ENCODE results near the gene NUBP1. TPM values are rescaled to one million over a fixed set of nuclear protein-coding genes. Genes with fewer than 3 reads are reported as not detected.

Gene NUBP1
- total RNA-seq: 12.5 and 13.6 TPM in 2 replicates

DNA sequence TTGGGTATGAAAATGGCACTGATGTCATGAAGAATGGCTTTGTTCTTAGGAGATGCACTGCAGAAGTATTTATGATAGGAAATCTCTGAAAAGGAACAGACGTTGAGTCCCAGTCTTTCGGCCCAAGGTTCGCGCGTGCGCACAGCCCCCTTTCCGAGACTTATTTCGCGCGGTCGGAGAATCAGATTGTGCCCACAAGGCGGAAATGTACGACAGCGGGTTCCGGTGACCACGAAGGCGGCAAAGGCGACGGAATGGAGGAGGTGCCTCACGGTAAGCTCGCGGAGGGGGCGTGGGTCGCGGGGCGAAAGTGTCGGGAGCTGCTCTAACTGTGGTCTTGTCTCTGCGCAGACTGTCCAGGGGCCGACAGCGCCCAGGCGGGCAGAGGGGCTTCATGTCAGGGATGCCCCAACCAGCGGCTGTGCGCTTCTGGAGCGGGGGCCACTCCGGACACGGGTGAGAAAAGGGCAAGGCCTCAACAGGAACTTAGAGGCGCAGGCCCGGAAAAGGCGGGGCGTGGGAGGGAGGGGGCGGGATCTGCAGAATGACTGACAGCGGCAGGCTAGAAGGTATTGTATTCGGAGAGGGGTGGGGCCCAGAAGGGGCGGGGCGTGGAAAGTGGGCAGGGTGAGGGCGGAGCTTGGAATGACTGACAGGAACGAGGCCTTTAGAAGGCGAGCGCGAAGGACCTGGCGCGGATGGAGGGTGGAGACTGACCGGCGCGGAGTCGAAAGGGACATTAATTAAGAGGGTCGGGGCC lies at the start of gene NUBP1:
Gene NUBP1, plus strand, starts transcription at position 233 of the 760 bp plus-strand sequence. Its CDS starts 22 bp downstream, at position 255.

DNA sequence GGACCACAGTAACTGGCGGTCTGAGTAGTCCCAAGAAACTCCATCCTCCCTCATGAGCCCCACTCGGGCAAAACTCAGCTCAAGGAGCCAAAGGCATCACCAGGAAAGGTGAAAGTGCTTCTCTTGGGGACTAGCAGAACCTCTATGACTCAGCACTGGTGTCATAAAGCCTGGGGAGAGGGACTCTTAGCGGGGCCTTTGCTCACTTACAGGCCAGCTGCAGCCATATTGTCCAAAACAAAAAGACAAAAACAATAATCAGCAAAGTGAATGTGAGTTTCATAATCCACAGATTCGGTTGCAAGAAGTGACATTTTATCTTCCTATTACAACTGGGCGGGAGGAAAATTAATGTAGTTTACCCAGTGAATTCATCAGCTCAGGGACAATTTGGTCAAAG lies 48.8 kb upstream of the NUBP1 start, which contains the start of gene TEKT5:
Gene TEKT5, minus strand, starts transcription at position 101 of the 400 bp plus-strand sequence. Its CDS starts 57 bp downstream, at position 44.

DNA sequence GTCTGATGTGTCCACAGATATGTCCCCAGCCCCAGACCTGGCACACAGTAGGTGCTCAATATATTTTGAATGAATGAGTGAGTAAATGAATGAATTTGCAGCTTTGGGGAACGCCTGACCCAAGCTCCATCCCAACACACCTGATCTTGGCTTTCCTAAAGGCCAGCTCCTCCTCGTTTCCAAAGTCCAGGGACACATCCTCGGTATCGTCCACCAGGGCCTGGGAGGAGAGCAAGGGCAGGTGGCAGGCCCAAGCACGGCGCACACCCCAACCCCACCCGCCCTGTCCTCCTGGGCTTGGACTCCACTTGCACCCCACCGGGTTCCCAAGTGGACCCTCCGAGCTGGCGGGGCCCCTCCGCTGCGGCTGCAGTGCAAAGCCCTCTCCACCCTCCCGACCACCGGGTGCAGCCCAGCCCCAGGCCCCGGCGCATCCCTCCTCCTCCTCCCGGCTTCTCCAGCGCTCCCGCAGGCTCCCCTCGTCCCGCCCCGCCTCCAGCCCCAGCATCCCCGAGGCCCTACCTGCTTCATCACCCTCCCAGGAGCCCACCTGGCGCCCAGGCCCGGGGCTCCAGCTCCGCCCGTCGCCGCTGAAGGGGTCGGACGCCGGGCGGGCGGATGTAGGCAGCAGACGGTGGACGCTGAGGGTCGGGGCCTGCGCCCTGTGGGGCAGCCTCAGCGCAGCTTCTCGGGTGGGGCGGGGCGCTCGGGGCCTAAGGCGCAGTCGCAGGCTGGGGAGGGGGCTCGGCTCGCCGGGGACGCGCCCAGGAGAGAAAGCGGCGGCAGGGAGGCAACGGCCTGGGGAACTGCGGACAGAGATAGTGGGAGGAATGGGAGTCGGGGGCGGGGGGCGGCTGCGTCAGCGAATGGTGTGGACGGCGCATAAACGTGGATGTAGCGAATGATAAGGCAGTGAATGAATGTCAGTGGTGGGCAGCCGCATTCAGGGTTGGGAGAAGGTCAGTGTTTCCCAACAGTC lies 74.6 kb downstream of the NUBP1 start, which contains the start of gene TVP23A:
Gene TVP23A, minus strand, starts transcription at position 832 of the 979 bp plus-strand sequence. Its CDS starts 301 bp downstream, at position 531.

Other genes with a start within 250 kb of the NUBP1 start
- gene EMP2, start 163.2 kb upstream of the NUBP1 start, total RNA-seq: 13.0 and 32.8 TPM in 2 replicates
- 0.07 and 0.13 TPM in 2 replicates for gene TEKT5, start 48.9 kb upstream of the NUBP1 start, total RNA-seq
- 0.07 TPM in 1 of 2 replicates, not detected in the other for gene TVP23A, start 75.0 kb downstream of the NUBP1 start, total RNA-seq
- 0.10 and 1.1 TPM in 2 replicates for gene CIITA, start 133.4 kb downstream of the NUBP1 start, total RNA-seq
- 41.8 and 48.2 TPM in 2 replicates for gene DEXI, start 198.6 kb downstream of the NUBP1 start, total RNA-seq
- gene CLEC16A, start 200.7 kb downstream of the NUBP1 start, total RNA-seq: 15.5 and 17.0 TPM in 2 replicates

Data from smooth muscle cell of the pulmonary artery (primary cell).